ENCODE results near the gene NEK4.
A peak's percentile ranks its signal among the peaks of the same experiment; 100 is the strongest.

NEK4 gene

DNA sequence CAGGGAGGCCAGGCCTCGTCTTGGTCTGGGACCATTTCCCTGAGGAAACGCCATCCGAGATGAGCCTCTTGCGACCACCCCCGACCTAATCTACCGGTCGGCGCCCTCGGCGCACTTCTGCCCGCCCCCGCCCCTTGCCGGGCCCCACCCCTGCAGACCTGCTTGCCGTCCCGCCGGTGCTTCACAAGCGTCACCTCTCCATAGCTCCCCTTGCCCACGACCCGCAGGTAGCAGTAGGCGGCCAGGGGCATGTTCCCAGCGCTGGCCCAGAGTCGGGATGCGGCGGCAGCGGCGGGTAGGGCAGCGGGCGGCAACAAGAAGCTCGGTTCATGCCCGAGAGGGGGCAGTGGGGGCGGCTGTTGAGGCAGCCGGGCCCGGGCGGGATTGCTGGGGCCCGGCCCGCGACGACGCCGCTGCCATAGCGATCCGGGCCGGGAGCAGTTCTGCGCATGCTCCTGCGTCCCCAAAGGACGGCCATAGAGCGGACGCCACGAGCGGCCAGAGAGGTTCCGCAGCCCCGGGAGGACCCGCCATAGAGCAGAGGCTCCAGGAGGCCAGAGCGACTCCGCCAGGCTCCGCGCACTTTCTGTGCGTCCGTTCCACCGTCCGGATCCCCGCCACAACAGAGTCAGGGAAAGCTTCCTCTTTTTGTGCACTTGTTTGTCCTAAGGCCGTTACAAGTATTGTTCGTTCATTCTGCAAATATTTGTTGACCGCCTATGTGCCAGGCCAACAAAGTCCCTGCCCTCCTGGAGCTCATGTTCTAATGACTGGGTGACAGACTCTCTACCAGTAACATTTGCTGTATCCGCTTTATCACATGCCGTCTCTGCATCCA, at the start of gene NEK4:
Gene NEK4, minus strand, starts transcription at position 445 of the 838 bp plus-strand sequence. Its CDS starts 194 bp downstream, at position 251.
- H3K27ac ChIP-seq, result peak within 1 kb of the TSS; percentile 79
- DNase-seq, result peak; percentile 96
- H3K36me3 ChIP-seq, result peaks cover 20% of the 10 kb centered on the region
- TF ChIP-seq, protein P1, sequence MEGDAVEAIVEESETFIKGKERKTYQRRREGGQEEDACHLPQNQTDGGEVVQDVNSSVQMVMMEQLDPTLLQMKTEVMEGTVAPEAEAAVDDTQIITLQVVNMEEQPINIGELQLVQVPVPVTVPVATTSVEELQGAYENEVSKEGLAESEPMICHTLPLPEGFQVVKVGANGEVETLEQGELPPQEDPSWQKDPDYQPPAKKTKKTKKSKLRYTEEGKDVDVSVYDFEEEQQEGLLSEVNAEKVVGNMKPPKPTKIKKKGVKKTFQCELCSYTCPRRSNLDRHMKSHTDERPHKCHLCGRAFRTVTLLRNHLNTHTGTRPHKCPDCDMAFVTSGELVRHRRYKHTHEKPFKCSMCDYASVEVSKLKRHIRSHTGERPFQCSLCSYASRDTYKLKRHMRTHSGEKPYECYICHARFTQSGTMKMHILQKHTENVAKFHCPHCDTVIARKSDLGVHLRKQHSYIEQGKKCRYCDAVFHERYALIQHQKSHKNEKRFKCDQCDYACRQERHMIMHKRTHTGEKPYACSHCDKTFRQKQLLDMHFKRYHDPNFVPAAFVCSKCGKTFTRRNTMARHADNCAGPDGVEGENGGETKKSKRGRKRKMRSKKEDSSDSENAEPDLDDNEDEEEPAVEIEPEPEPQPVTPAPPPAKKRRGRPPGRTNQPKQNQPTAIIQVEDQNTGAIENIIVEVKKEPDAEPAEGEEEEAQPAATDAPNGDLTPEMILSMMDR (IDR thresholded peaks at IDR 0.05; ENCODE audit: low read depth, low read length), result no peak
- H3K4me3 ChIP-seq (ENCODE audit: low read depth, low read length), result peak within 1 kb of the TSS; percentile 74
- H3K27me3 ChIP-seq (ENCODE audit: insufficient read depth, low read depth, severe bottlenecking), result no peaks in the 10 kb centered on the region
- H3K9me3 ChIP-seq (ENCODE audit: severe bottlenecking), result no peaks in the 10 kb centered on the region

DNA sequence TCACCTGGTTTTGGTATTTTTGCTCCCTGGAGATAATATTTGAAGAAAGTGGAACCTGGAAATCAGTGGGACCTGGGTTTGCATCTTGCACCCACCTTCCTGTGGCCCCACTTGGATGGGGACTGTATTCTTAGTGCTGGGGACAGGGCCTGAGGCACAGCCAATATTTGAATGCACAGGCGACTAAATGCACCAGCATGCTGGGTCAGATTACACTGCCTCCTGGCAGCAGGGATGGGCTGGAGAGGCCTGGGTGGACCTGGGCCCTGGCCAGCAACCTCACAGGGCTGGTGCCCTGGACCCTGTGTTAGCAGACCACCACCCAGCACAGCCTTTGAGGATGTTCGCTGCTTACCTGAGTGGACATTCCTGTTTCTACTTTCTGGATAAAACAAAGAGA, 49.2 kb upstream of the NEK4 start:
- no peaks in the 10 kb centered on the region for H3K36me3 ChIP-seq
- H3K27ac ChIP-seq, result no peak overlapping the region
- peak; percentile 18 for DNase-seq
- no peaks in the 10 kb centered on the region for H3K9me3 ChIP-seq (ENCODE audit: severe bottlenecking)
- TF ChIP-seq, protein P1 (IDR thresholded peaks at IDR 0.05; ENCODE audit: low read depth, low read length), result no peak
- no peaks in the 10 kb centered on the region for H3K27me3 ChIP-seq (ENCODE audit: insufficient read depth, low read depth, severe bottlenecking)
- no peak overlapping the region for H3K4me3 ChIP-seq (ENCODE audit: low read depth, low read length)

DNA sequence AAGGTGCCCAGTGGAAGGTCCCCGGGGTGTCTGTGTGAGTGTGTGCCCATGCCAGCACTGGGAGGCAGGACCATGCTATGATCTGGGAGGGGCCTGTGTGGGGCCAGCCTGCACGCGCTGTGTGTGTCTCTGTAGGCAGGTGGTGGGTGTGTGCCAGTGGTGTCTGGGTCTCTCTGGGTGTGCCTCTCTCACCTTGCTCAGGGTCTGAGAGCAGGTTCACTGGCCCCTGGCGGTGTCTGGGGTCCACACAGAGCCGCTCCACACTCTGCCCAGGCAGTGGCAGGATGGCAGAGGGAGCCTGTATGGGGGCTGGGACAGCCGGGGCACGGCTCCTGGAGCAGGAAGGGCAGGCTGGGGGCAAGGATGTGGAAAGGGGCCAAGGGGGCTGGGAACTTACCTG, 47.1 kb upstream of the NEK4 start:
- H3K9me3 ChIP-seq (ENCODE audit: severe bottlenecking), result no peaks in the 10 kb centered on the region
- H3K27me3 ChIP-seq (ENCODE audit: insufficient read depth, low read depth, severe bottlenecking), result no peaks in the 10 kb centered on the region
- H3K4me3 ChIP-seq (ENCODE audit: low read depth, low read length), result no peak overlapping the region
- TF ChIP-seq, protein P1 (IDR thresholded peaks at IDR 0.05; ENCODE audit: low read depth, low read length), result no peak
- no peaks in the 10 kb centered on the region for H3K36me3 ChIP-seq
- H3K27ac ChIP-seq, result no peak overlapping the region
- DNase-seq, result no peak

DNA sequence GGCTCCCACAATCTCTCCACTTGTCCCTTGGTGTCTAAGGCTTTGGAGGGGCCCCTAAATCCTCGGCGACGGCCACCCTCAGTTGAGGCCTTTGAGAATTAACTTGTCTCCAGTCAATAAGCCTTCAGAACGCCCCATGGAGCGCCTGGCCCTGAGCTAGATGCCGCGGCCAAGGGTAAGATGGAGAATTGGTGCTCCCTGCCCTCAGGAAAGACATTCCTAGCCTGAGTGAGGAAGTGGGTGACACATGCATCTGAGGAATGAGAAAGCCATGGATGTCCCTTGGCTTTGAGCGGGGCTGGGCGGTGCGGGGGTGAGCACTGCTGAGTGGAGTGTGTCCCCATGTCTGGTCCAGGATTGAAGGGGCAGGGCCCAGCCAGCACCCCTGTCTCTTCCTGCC, 46.5 kb upstream of the NEK4 start:
- H3K27ac ChIP-seq, result no peak overlapping the region
- TF ChIP-seq, protein P1 (IDR thresholded peaks at IDR 0.05; ENCODE audit: low read depth, low read length), result no peak
- no peaks in the 10 kb centered on the region for H3K36me3 ChIP-seq
- H3K4me3 ChIP-seq (ENCODE audit: low read depth, low read length), result no peak overlapping the region
- no peaks in the 10 kb centered on the region for H3K27me3 ChIP-seq (ENCODE audit: insufficient read depth, low read depth, severe bottlenecking)
- DNase-seq, result no peak
- no peaks in the 10 kb centered on the region for H3K9me3 ChIP-seq (ENCODE audit: severe bottlenecking)

DNA sequence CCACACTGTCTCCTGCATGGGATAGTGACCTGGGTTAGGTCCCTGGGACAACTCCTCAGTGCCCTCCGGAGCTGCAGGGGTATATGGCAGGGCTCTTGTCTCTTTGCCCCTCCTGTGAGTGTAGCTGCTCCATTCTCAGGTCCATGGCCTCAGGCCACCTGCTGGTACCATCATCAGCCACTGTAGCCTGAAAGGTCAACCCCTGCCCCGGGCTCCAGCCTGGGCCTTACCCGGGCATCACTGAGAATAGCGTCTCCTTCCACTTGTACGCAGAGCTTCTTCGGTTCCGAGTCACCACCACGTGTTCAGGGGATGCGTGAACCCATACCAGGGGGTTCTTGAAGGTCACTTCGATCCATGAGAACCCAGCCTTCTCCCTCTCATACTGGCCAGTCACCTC, 45.9 kb upstream of the NEK4 start:
- no peak for DNase-seq
- H3K27ac ChIP-seq, result no peak overlapping the region
- H3K36me3 ChIP-seq, result no peaks in the 10 kb centered on the region
- no peaks in the 10 kb centered on the region for H3K9me3 ChIP-seq (ENCODE audit: severe bottlenecking)
- no peaks in the 10 kb centered on the region for H3K27me3 ChIP-seq (ENCODE audit: insufficient read depth, low read depth, severe bottlenecking)
- H3K4me3 ChIP-seq (ENCODE audit: low read depth, low read length), result no peak overlapping the region
- TF ChIP-seq, protein P1 (IDR thresholded peaks at IDR 0.05; ENCODE audit: low read depth, low read length), result no peak

Data from WERI-Rb-1 (cell line).